Breast epithelium (tissue), 4 donors: Measurements from ENCODE around the gene KMT2E. TPM values are rescaled to one million over a fixed set of nuclear protein-coding genes. Genes with fewer than 3 reads are reported as not detected.

Experiments used
- DNase-seq, 2 donors: peaks; one replicate each; pipeline ENCODE4 v3.0.0-alpha.2; 2019; ENCODE audit warnings: low spot score in 2 of 2
- H3K27ac ChIP-seq, 2 donors: fragments of 200-600 bp; sonication (generic) in 1 of 2; one replicate each; pipeline ENCODE4 v1.5.1; 2016 to 2019; ENCODE audit warnings: mild to moderate bottlenecking in 1 of 2
- H3K27me3 ChIP-seq, 2 donors: fragments of 200-600 bp; sonication (generic) in 1 of 2; one replicate each; pipeline versions ENCODE4 v1.5.1 to v1.6.0; 2017 to 2019; ENCODE audit warnings: control low read depth in 1 of 2, mild to moderate bottlenecking in 1 of 2
- H3K36me3 ChIP-seq: fragments of 200-600 bp; one replicate; pipeline ENCODE4 v1.5.1; 2019
- H3K4me1 ChIP-seq, 2 donors: fragments of 200-600 bp; sonication (generic); one replicate each; pipeline ENCODE4 v1.5.1; 2016 to 2019; ENCODE audit warnings: control low read depth in 1 of 2
- H3K4me3 ChIP-seq, 3 donors: fragments of 200-600 bp; sonication (generic); 1 replicate in 2 of 3; 2 replicates in 1 of 3; pipeline ENCODE4 v1.5.1; 2016 to 2019; ENCODE audit warnings: mild to moderate bottlenecking in 3 of 3, moderate library complexity in 2 of 3
- H3K9me3 ChIP-seq, 2 donors: fragments of 200-600 bp; sonication (generic) in 1 of 2; one replicate each; pipeline ENCODE4 v1.5.1; 2016 to 2019; ENCODE audit warnings: control low read depth in 1 of 2
- CTCF ChIP-seq, 3 donors: fragments of 450-650 bp; IDR thresholded peaks; one replicate each; pipeline ENCODE4 v1.5.1; 2016 to 2017; ENCODE audit warnings: antibody characterized with exemption in 3 of 3, mild to moderate bottlenecking in 3 of 3, moderate library complexity in 3 of 3
- POLR2A ChIP-seq: fragments of 450-650 bp; IDR thresholded peaks from one replicate; pipeline ENCODE4 v1.6.1; 2016; ENCODE audit warnings: antibody characterized with exemption, mild to moderate bottlenecking, moderate library complexity
- POLR2AphosphoS5 ChIP-seq, 3 donors: sonication (generic); formaldehyde crosslinking; IDR thresholded peaks; one replicate each; pipeline ENCODE4 v1.6.1; 2017; ENCODE audit warnings: antibody characterized with exemption in 3 of 3
- intact Hi-C: fragments of 100-400 bp; cut with DNase I; formaldehyde crosslinking; loops from one replicate; pipeline ENCODE4 v1.15.1; 2023; ENCODE audit warnings: low total_unique reads
- total RNA-seq, 3 donors: library from RNA; depleted of rRNA; stranded (reverse); fragments of >200 nt; gene quantifications; one replicate each; pipeline ENCODE4 v1.1.0, GENCODE V29; 2016

The KMT2E gene
- total RNA-seq, 3 donors from 2014 or later, result 88.2 to 184 (median 168) TPM

DNA sequence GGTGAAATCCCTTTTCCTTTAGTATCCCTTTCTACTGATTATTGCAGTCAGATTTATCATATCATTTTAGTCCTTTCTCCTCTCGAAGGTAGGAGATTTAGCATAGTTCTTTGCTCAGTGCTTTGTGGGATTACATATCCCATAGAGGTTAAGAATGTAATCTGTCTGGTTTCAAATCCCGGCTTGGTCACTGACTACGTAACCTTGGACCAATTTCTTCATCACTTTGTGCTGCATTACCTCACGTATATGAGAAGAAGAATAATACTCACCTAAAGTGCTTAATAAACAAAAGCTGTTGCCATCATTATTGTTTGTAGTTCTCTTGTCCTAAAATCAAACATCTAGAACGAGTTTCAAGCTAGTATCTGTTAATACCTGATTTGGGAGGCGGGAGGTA is 74.0 kb downstream of the KMT2E start:
- no peak overlapping the region for H3K4me3 ChIP-seq
- no peaks in the 10 kb centered on the region for H3K4me1 ChIP-seq
- H3K27me3 ChIP-seq, result no peaks in the 10 kb centered on the region
- no peak for DNase-seq
- H3K36me3 ChIP-seq, result no peaks in the 10 kb centered on the region
- intact Hi-C loops, result no loop called here
- no peak overlapping the region for H3K27ac ChIP-seq
- no peak for TF ChIP-seq POLR2AphosphoS5 (IDR thresholded peaks at IDR 0.05)
- no peak for TF ChIP-seq POLR2A
- no peak for TF ChIP-seq CTCF (IDR thresholded peaks at IDR 0.05)
- no peaks in the 10 kb centered on the region for H3K9me3 ChIP-seq

DNA sequence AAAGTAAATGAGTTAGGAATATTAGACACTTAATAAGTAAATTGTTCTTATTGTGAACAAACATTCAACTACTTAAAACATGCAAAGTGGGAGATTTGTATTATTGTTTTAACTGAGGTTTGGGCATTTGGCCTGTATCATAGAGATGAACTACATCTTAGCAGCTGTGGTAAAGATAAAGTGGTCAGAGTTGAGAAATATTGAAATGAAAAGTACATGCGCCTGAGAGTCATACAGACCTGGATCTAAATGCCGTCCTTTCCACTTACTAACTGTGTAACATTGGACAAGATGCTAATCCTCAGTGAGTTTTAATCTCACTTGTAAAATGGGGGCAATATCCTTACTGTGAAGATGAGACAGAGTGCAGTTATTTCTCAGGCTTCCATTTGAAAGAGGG is 74.5 kb downstream of the KMT2E start:
- Histone ChIP-seq H3K36me3 (no peaks in the 10 kb centered on the region), H3K9me3 (no peaks in the 10 kb centered on the region), H3K27me3 (no peaks in the 10 kb centered on the region), H3K4me1 (no peaks in the 10 kb centered on the region), H3K4me3 (no peak overlapping the region), H3K27ac (no peak overlapping the region)
- intact Hi-C loops, result no loop called here
- TF ChIP-seq CTCF (IDR thresholded peaks at IDR 0.05), result no peak
- no peak for TF ChIP-seq POLR2AphosphoS5 (IDR thresholded peaks at IDR 0.05)
- no peak for TF ChIP-seq POLR2A
- DNase-seq, result no peak

- intact Hi-C loops, result no loop called here
- Histone ChIP-seq H3K4me1 (no peaks in the 10 kb centered on the region), H3K27me3 (no peaks in the 10 kb centered on the region), H3K9me3 (no peaks in the 10 kb centered on the region), H3K27ac (no peak overlapping the region), H3K36me3 (no peaks in the 10 kb centered on the region), H3K4me3 (no peak overlapping the region)
- TF ChIP-seq CTCF (IDR thresholded peaks at IDR 0.05) (no peak), POLR2A (no peak), POLR2AphosphoS5 (IDR thresholded peaks at IDR 0.05) (no peak)
- no peak for DNase-seq
Measured at GRCh38 chr7:105094966-105095365, 81.0 kb downstream of the KMT2E start.

DNA sequence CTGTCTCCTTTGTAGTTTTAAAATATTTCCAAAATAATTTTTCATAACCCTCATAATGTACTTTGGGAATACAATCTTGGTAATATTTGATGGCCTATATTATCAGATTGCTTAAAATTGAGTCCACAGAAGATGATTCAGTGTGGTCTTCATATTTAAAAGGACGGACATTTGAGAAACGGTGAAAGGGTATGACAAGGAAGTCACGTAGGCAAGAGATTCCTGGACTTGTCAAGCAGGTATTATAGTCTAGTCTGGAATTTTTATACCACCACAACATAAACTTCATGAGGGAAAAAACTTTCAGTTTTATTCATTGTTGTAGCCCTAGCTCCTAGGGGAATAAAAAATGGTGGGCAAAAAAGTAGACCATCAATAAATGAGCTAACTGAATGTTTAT is 82.3 kb downstream of the KMT2E start:
- no peak for DNase-seq
- Histone ChIP-seq H3K27ac (peak overlapping the region in 1 of 2 donors; percentile 8), H3K4me1 (no peaks in the 10 kb centered on the region), H3K27me3 (no peaks in the 10 kb centered on the region), H3K36me3 (no peaks in the 10 kb centered on the region), H3K9me3 (no peaks in the 10 kb centered on the region), H3K4me3 (no peak overlapping the region)
- intact Hi-C loops, result no loop called here
- TF ChIP-seq POLR2AphosphoS5 (IDR thresholded peaks at IDR 0.05) (no peak), POLR2A (no peak), CTCF (IDR thresholded peaks at IDR 0.05) (no peak)

- H3K36me3 ChIP-seq, result no peaks in the 10 kb centered on the region
- intact Hi-C loops, result no loop called here
- H3K27ac ChIP-seq, result no peak overlapping the region
- H3K27me3 ChIP-seq, result no peaks in the 10 kb centered on the region
- H3K4me1 ChIP-seq, result no peaks in the 10 kb centered on the region
- no peak for DNase-seq
- TF ChIP-seq POLR2A (no peak), POLR2AphosphoS5 (IDR thresholded peaks at IDR 0.05) (no peak), CTCF (IDR thresholded peaks at IDR 0.05) (no peak)
- no peaks in the 10 kb centered on the region for H3K9me3 ChIP-seq
- no peak overlapping the region for H3K4me3 ChIP-seq
Measured at GRCh38 chr7:105097619-105098018, 83.6 kb downstream of the KMT2E start.
